GM21423 (cell line): ENCODE results near the gene POLR3B.
"Not testable (repeated sequence)": the region's sequence is repeated elsewhere in the genome, so short reads cannot be mapped to it uniquely, and the experiment has no call there.

Experiments
- ATAC-seq: cut with Tn5 transposase; IDR thresholded peaks from one replicate; pipeline ENCODE4 v1.9.1; 2021; ENCODE audit warnings: mild to moderate bottlenecking, moderate library complexity; ENCODE audit not compliant: unreplicated experiment

The POLR3B gene

GRCh38 chr12:106342397-106343213 lies 14.9 kb upstream of the POLR3B start:
- no peak for ATAC-seq

DNA sequence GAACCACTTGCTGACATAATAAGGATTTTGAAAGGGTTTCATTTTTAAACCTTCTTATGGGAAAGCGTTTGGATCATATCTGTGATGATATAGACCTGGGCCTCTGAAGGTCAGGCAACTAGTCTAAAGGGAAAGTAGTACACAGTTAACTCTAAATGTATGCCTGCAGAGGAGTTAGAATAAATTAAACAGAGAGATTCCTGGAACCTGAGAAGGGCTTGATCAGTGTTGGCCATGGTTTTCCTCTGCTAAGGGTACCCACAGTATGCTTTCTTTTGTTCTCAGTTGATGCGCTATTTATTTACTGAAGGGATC lies 14.4 kb upstream of the POLR3B start:
- no peak for ATAC-seq

- no peak for ATAC-seq
These were observed 13.4 kb upstream of the POLR3B start for GRCh38 chr12:106344131-106344530.

- ATAC-seq: no peak
These were observed 11.8 kb upstream of the POLR3B start for GRCh38 chr12:106345746-106346145.

- no peak for ATAC-seq
These were observed 9.1 kb upstream of the POLR3B start for GRCh38 chr12:106348411-106348810.

- ATAC-seq: no peak
These were observed 4.4 kb upstream of the POLR3B start for GRCh38 chr12:106353175-106353574.

- ATAC-seq: peak; percentile 17
These were observed 1.1 kb downstream of the POLR3B start for GRCh38 chr12:106358396-106359241.

GRCh38 chr12:106359646-106360399 lies 2.3 kb downstream of the POLR3B start:
- ATAC-seq: no peak

DNA sequence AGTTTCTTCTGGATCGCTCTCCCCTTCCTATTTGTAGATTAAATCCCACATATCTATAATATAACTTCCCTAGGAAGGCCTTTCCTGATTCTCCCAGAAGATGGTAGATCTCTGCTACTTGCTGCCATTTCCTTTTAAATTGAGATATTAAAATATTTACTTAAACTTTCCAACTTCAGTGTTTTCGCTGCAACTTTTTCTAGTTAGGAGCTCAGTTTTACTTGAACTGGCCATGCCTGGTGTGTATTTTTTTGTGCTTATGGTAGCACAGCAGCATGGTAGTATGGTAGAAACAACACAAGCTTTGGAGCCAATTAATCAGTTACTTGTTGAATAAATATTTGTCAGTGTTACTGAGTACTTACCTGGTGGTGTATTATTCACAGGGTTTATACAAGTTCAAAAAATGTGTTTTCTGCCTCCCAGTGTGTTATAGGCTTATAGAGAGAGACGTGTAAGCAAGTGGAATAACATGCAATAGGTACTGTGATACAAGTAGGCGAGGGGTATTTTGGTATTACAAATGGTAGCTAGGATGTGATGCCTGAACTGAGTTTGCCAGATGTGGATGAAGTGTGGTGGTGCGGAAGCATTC lies 2.9 kb downstream of the POLR3B start:
- ATAC-seq: no peak

GRCh38 chr12:106362971-106363370 lies 5.4 kb downstream of the POLR3B start:
- no peak for ATAC-seq

GRCh38 chr12:106364261-106364660 lies 6.7 kb downstream of the POLR3B start:
- ATAC-seq: no peak

GRCh38 chr12:106369624-106370346 lies 12.2 kb downstream of the POLR3B start:
- no peak for ATAC-seq

DNA sequence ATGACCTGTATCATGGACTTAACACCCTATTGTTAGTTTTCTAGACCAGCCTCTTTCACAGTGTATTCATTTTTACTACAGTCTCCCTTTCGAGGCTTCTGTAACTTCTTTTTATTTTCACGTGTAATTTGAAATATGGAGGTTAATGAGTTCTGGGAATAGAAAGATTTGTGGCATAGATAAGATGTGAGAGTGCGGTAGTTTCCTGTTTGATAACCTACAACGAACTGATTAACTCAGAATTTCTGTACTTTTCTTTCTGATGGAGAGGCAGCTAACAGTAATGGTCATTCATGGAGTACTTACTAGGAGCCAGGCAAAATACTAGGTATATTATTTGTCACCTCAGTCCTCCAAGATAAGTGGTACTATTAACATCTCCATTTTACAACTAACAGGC lies 21.2 kb downstream of the POLR3B start:
- ATAC-seq: no peak

- ATAC-seq: no peak
These were observed 23.4 kb downstream of the POLR3B start for GRCh38 chr12:106380954-106381353.

- not testable (repeated sequence) for ATAC-seq
These were observed 24.3 kb downstream of the POLR3B start for GRCh38 chr12:106381866-106382265.

GRCh38 chr12:106386813-106387535 lies 29.4 kb downstream of the POLR3B start:
- no peak for ATAC-seq

- no peak for ATAC-seq
These were observed 30.4 kb downstream of the POLR3B start for GRCh38 chr12:106387848-106388377.

DNA sequence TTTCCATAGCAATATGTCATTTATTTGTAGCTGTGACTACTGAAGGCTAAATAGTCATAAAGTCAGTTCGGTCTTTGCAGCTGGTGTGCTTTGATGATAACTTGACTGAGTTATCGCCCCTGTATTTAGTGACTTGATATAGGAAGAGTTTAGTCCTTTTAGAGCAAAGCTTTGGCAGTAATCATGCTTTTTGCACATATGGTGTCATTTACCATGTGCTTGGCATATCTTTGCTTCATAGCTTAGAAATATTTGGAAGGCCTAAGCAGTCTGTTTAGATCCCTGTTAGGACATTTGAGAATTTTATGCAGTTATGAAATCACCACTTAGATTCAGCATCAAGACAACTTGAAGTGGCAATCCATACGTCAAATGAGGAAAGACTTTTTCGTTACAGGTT lies 31.6 kb downstream of the POLR3B start:
- no peak for ATAC-seq

- no peak for ATAC-seq
These were observed 35.2 kb downstream of the POLR3B start for GRCh38 chr12:106392759-106393158.
